H1 (cell line): ENCODE measurements around the gene SBK2.

Experiments
- EP300 ChIP-seq, 2 experiments: IDR thresholded peaks; 1 replicate in 1 of 2; 2 replicates in 1 of 2; pipeline ENCODE4 v1.6.1; 2011 to 2012; ENCODE audit warnings: low read depth in 2 of 2, low read length in 2 of 2, mild to moderate bottlenecking in 2 of 2, borderline replicate concordance in 1 of 2, inconsistent platforms in 1 of 2, moderate library complexity in 1 of 2
- EZH2 ChIP-seq: fragments of 200-600 bp; sonication (generic); IDR thresholded peaks from 2 replicates; pipeline ENCODE4 v1.7.1; 2012; ENCODE audit warnings: low read depth, mild to moderate bottlenecking, moderate library complexity, low read length, inconsistent platforms; ENCODE audit not compliant: severe bottlenecking
- GTF2F1 ChIP-seq: IDR thresholded peaks from 2 replicates; pipeline ENCODE4 v1.6.1; 2012; ENCODE audit warnings: low read depth, low read length, improper control_type of control experiment, borderline replicate concordance
- KDM4A ChIP-seq: IDR thresholded peaks from one replicate; pipeline ENCODE4 v1.7.1; 2012; ENCODE audit warnings: low read depth, mild to moderate bottlenecking, moderate library complexity, low read length, inconsistent platforms; ENCODE audit not compliant: severe bottlenecking
- POLR2A ChIP-seq, 2 experiments: IDR thresholded peaks; 1 replicate in 1 of 2; 2 replicates in 1 of 2; pipeline ENCODE4 v1.6.1; 2011; ENCODE audit warnings: low read depth in 2 of 2, low read length in 2 of 2, mild to moderate bottlenecking in 2 of 2; ENCODE audit errors: control extremely low read depth in 1 of 2
- POLR2AphosphoS5 ChIP-seq: IDR thresholded peaks from 2 replicates; pipeline ENCODE4 v1.6.1; 2011; ENCODE audit warnings: low read depth, low read length
- RBBP5 ChIP-seq: IDR thresholded peaks from 2 replicates; pipeline ENCODE4 v1.7.1; 2012; ENCODE audit warnings: low read depth, mild to moderate bottlenecking, inconsistent platforms, low read length, moderate library complexity, borderline replicate concordance
- RXRA ChIP-seq: IDR thresholded peaks from 2 replicates; pipeline ENCODE4 v1.6.1; 2011; ENCODE audit warnings: low read depth, mild to moderate bottlenecking, low read length, moderate library complexity; ENCODE audit not compliant: insufficient read depth
- SIX5 ChIP-seq: IDR thresholded peaks from 2 replicates; pipeline ENCODE4 v1.6.1; 2011; ENCODE audit warnings: mild to moderate bottlenecking, low read depth, low read length
- SP1 ChIP-seq: IDR thresholded peaks from 2 replicates; pipeline ENCODE4 v1.6.1; 2011; ENCODE audit warnings: low read depth, low read length
- TF ChIP-seq, protein P1 (sequence below), 3 experiments: IDR thresholded peaks; 1 replicate in 2 of 3; 2 replicates in 1 of 3; pipeline versions ENCODE4 v1.5.1 to v1.6.1; 2011; ENCODE audit warnings: low read length in 3 of 3, mild to moderate bottlenecking in 3 of 3, inconsistent platforms in 2 of 3, low read depth in 1 of 3, moderate library complexity in 1 of 3; ENCODE audit not compliant: insufficient read depth in 1 of 3; ENCODE audit errors: control extremely low read depth in 1 of 3
- TF ChIP-seq, protein P2 (sequence below): IDR thresholded peaks from 2 replicates; pipeline ENCODE4 v1.6.1; 2012; ENCODE audit warnings: inconsistent platforms

DNA sequence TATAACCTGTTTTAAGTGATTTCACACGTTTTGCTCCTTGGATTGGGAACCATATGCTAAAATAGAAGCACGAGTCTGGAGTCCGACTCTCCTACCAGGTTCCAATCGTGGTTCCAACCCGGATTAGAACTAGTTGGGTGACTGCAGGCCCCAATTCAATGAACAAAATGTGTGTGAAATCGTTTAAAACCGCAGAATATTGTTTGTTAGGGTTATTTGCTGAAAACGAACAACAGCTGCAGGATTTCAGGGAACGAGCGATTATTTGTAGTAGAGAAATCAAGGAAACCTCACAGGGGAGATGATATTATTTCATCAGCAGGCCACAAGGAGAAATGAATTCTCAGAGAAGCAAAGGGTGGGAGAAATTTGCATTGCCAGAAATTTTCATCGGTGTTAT lies 32.0 kb downstream of the SBK2 start:
- TF ChIP-seq RXRA (no peak), KDM4A (no peak), POLR2AphosphoS5 (no peak), POLR2A (IDR thresholded peaks at IDR 0.05; ENCODE audit: control extremely low read depth in 1 of 2, low read depth in 2 of 2, low read length in 2 of 2) (no peak), SIX5 (no peak), EZH2 (no peak), GTF2F1 (no peak), SP1 (no peak), EP300 (IDR thresholded peaks at IDR 0.05; ENCODE audit: borderline replicate concordance in 1 of 2, low read depth in 2 of 2, low read length in 2 of 2) (no peak), RBBP5 (no peak)
- TF ChIP-seq, protein P1, sequence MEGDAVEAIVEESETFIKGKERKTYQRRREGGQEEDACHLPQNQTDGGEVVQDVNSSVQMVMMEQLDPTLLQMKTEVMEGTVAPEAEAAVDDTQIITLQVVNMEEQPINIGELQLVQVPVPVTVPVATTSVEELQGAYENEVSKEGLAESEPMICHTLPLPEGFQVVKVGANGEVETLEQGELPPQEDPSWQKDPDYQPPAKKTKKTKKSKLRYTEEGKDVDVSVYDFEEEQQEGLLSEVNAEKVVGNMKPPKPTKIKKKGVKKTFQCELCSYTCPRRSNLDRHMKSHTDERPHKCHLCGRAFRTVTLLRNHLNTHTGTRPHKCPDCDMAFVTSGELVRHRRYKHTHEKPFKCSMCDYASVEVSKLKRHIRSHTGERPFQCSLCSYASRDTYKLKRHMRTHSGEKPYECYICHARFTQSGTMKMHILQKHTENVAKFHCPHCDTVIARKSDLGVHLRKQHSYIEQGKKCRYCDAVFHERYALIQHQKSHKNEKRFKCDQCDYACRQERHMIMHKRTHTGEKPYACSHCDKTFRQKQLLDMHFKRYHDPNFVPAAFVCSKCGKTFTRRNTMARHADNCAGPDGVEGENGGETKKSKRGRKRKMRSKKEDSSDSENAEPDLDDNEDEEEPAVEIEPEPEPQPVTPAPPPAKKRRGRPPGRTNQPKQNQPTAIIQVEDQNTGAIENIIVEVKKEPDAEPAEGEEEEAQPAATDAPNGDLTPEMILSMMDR (IDR thresholded peaks at IDR 0.05; ENCODE audit: control extremely low read depth in 1 of 3, insufficient read depth in 1 of 3, low read depth in 1 of 3, low read length in 3 of 3) = no peak
- TF ChIP-seq, protein P2, sequence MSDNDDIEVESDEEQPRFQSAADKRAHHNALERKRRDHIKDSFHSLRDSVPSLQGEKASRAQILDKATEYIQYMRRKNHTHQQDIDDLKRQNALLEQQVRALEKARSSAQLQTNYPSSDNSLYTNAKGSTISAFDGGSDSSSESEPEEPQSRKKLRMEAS = no peak
